ENCODE data around the gene DNAI2.

Gene DNAI2

GRCh38 chr17:74362069-74362405 is 88.0 kb downstream of the DNAI2 start:
- no peak for DNase-seq
- 27% methylated on average over 3 of the region's 9 CpGs for WGBS (ENCODE audit: insufficient coverage)
- peaks cover 0 to 23% (median 17%) of the 10 kb centered on the region in 4 experiments for H3K4me1 ChIP-seq (ENCODE audit: control extremely low read depth in 1 of 4, control insufficient read depth in 4 of 4, insufficient read depth in 4 of 4, low read length in 3 of 4)
- POLR2A ChIA-PET = interaction anchor here (0.6 kb wide), 1 partner anchor 36 kb away, joined by 3 read pairs; the partner anchor contains the start of gene KIF19
- H3K36me3 ChIP-seq (ENCODE audit: control insufficient read depth in 4 of 4, insufficient read depth in 4 of 4, low read length in 3 of 4) = no peaks in the 10 kb centered on the region
- no peak overlapping the region for H3K4me3 ChIP-seq (ENCODE audit: control insufficient read depth in 1 of 7, extremely low read depth in 1 of 7, insufficient read depth in 4 of 7, low read depth in 2 of 7, low read length in 6 of 7)
- H3K27me3 ChIP-seq (replicated peaks in 2 of 5; ENCODE audit: control insufficient read depth in 4 of 5, insufficient read depth in 5 of 5, low read length in 4 of 5) = peaks cover 0 to 32% (median 15%) of the 10 kb centered on the region in 5 experiments
- H3K9me3 ChIP-seq (ENCODE audit: control extremely low read depth in 1 of 5, control insufficient read depth in 4 of 5, insufficient read depth in 2 of 5, low read depth in 1 of 5, low read length in 4 of 5) = no peaks in the 10 kb centered on the region
- no peak overlapping the region for H3K27ac ChIP-seq (ENCODE audit: insufficient read depth in 1 of 2, low read depth in 1 of 2, low read length in 2 of 2, poor library complexity in 1 of 2, severe bottlenecking in 2 of 2)
- CTCF ChIA-PET = interaction anchor here (0.6 to 18.8 kb wide), 20 partner anchors 8 to 173 kb away, joined by 3 to 185 read pairs (median 4); no protein-coding TSS in a partner anchor

GRCh38 chr17:74362810-74363498 is 88.9 kb downstream of the DNAI2 start:
- H3K4me1 ChIP-seq (ENCODE audit: control extremely low read depth in 1 of 4, control insufficient read depth in 4 of 4, insufficient read depth in 4 of 4, low read length in 3 of 4) = peaks cover 0 to 14% (median 10%) of the 10 kb centered on the region in 4 experiments
- DNase-seq = no peak
- H3K36me3 ChIP-seq (ENCODE audit: control insufficient read depth in 4 of 4, insufficient read depth in 4 of 4, low read length in 3 of 4) = no peaks in the 10 kb centered on the region
- peaks cover 0 to 23% (median 11%) of the 10 kb centered on the region in 5 experiments for H3K27me3 ChIP-seq (replicated peaks in 2 of 5; ENCODE audit: control insufficient read depth in 4 of 5, insufficient read depth in 5 of 5, low read length in 4 of 5)
- no peaks in the 10 kb centered on the region for H3K9me3 ChIP-seq (ENCODE audit: control extremely low read depth in 1 of 5, control insufficient read depth in 4 of 5, insufficient read depth in 2 of 5, low read depth in 1 of 5, low read length in 4 of 5)
- no peak overlapping the region for H3K4me3 ChIP-seq (ENCODE audit: control insufficient read depth in 1 of 7, extremely low read depth in 1 of 7, insufficient read depth in 4 of 7, low read depth in 2 of 7, low read length in 6 of 7)
- ChIA-PET CTCF (interaction anchor here (0.7 to 18.8 kb wide), 18 partner anchors 7 to 240 kb away, joined by 3 to 185 read pairs (median 4); no protein-coding TSS in a partner anchor), POLR2A (no interaction called here)
- H3K27ac ChIP-seq (ENCODE audit: insufficient read depth in 1 of 2, low read depth in 1 of 2, low read length in 2 of 2, poor library complexity in 1 of 2, severe bottlenecking in 2 of 2) = no peak overlapping the region
- 92% methylated on average over 11 of the region's 14 CpGs for WGBS (ENCODE audit: insufficient coverage)
